ENCODE measurements around the gene TNIK.

TNIK gene

GRCh38 chr3:171416666-171417065 lies 43.5 kb downstream of the TNIK start:
- DNase-seq (ENCODE audit: low spot score), result no peak

- no peak for DNase-seq (ENCODE audit: low spot score)
Observed at GRCh38 chr3:171416061-171416460, 44.1 kb downstream of the TNIK start.

DNA sequence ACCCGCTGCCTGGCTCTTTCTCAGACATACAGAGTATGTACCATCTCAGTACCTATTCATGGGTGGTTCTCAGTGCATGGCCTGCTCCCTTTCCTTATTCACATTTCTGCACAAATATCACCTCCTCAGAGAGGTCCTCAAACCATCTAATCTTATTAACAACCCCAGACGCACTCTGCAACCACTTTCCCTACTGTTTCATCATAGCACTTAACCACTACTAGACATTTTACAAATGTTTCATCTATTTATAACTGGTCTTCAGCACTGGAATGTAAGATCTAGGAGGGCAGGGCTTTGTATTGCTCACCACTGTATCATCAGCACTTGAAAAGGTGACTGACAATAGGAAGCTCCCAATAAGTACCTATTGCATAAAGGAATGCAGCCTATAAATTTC lies 45.1 kb downstream of the TNIK start:
- DNase-seq (ENCODE audit: low spot score), result no peak

DNA sequence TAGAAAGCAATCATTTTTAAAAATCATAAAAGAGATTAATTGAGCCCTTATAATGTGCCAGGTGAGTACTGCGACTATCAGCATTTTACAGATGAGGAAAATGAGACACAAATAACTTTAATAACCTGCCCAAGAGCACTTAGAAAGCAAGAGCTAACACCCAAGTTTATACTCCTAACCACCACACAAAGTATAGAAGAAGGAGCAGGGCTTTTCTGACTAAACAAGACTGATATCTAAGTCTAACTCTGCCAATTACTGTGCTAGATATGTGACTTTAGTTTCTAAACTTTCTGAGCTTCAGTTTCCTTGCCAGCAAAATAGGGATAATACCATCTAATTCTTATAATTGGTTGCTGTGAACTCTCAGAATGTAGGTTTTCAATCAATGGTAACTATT lies 47.7 kb downstream of the TNIK start:
- no peak for DNase-seq (ENCODE audit: low spot score)

- no peak for DNase-seq (ENCODE audit: low spot score)
Observed at GRCh38 chr3:171412054-171412453, 48.2 kb downstream of the TNIK start.

GRCh38 chr3:171410186-171410585 lies 50.0 kb downstream of the TNIK start:
- no peak for DNase-seq (ENCODE audit: low spot score)

DNA sequence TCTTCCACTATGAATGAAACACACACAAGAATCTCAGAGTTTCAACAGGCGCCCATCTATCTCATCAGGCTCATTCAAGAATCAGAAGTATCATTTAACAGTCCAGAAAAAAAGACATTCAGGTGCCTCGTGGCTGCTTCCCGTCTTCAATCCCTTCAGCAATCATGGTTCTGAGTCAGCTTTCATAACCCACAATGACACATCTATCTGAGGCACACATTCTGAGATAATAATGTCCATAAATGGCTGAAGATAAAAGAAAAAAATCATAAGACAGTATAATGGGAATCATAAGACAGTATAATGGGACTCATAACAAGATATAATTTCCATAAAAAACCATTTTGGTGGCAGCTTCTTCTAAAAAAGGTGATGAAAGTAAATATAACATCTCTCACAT lies 52.4 kb downstream of the TNIK start:
- no peak for DNase-seq (ENCODE audit: low spot score)

DNA sequence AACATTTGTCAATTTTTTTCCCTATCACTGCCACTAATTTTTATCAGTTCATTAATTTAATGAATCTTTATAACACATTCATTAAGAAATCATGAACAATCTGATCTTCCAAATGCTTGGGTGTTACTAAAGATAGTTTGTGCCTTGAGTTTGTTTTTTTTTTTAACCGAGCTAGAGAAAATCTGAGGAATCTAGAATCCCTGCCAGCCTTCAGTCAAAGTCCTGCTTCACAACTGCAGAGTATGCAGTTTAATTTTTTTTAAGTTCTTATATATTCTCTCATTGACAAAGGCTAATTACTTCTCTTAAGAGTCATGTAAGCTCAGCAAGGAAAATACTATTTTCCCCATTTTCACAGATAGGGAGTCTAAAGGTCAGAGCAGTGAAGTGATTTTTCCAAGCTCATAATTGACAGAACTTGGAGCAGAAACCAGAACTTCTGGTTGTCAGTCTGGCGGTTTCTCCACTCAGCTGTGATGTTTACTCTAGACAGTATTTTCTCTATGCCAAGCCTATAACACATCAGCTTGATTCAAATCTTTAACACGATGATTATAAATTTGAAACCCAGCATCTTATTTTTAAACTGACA lies 55.7 kb downstream of the TNIK start:
- DNase-seq (ENCODE audit: low spot score), result no peak

- DNase-seq (ENCODE audit: low spot score), result no peak
Observed at GRCh38 chr3:171402281-171402680, 57.9 kb downstream of the TNIK start.

DNA sequence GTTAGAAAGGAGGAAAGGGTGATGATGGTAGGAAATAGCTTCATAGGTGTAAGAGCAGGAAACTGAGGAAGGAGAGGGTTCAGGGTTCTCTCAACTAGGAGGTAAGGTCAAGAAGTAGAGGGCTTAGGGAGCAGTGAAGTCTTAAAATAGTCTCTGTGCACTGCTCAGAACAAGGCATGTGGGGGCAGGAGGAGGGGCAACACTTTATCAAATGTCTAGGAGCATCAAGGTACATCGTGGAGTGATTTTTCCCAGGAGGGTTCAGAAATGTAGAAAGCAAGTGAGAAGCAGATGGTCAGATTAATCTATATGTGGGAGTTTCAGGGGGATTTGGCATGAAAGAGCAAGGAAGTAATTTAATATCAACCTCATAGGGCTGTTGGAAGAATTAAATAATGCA lies 58.8 kb downstream of the TNIK start:
- DNase-seq (ENCODE audit: low spot score), result no peak

GRCh38 chr3:171399842-171400241 lies 60.4 kb downstream of the TNIK start:
- DNase-seq (ENCODE audit: low spot score), result no peak

DNA sequence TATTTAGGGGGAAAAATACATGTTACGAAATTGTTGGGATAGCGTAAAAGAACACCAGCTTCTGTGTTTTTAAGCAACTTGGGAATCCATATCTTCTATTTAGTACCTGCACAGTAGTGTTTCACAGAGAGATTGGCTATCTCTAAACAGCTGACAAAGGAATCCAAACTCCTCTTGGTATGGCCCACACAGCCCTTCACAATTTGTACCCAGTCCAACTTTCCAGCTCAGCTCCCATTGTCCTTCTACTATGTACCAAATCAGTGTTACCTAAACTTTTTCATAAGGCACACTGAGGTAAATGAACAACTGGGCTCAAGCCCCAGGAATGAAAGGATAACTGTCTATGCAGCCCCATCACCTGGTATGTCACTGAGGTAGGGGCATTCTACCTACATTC lies 61.9 kb downstream of the TNIK start:
- DNase-seq (ENCODE audit: low spot score), result no peak

DNA sequence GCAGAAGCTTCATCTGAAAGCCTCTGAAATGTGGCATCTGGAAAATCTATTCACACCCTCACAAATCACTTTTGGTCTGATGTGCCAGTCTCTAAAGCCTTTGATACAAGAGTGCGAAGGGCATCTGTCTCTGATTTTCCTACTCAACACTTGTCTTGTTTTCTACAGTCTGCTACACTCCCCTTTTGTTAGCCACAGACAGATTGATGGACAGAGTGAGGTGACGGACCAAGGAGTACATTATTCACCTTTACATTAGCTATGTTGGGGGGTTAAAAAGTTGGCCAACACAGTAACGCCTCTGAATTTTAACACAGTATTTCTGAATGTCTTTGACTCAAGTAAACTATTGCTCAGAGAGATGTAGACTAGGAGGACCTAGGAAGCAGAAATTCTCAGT lies 63.1 kb downstream of the TNIK start:
- DNase-seq (ENCODE audit: low spot score), result no peak

DNA sequence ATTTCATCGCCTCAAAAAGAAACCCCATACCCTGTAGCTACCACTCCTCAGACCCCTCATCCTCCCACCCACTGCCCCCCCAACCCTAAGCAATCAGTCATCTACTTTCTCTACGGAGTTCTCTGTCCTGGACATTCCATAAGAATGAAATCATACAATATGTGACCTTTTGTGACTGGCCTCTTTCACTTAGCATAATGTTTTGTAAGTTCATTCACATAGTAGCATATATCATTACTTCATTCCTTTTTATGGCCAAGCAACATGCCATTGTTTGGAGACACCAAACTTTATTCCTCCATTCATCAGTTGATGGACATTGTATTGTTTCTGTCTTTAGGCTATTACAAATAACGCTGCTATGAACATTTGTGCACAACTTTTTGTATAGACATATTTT lies 64.2 kb downstream of the TNIK start:
- DNase-seq (ENCODE audit: low spot score), result no peak

GRCh38 chr3:171393032-171393744 lies 67.0 kb downstream of the TNIK start:
- peak; percentile 41 for DNase-seq (ENCODE audit: low spot score)

DNA sequence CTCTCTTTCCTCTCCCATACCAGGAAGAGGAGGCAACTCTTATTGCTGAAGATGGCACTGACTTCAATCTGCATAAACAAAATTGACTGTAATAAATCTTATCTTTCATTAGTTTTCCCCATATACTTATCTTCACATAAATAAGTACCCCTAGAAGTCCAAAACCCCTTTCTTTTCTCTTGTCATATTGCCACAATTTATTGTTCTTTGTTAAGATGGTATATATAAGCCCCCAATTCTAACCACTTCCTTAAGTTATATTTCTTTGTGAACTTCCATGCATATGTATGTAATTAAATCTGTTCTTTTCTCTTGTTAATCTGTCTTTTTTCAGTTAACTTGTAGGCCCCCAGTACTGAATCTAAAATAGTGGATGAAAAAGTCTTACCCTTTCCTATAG lies 68.8 kb downstream of the TNIK start:
- DNase-seq (ENCODE audit: low spot score), result no peak

DNA sequence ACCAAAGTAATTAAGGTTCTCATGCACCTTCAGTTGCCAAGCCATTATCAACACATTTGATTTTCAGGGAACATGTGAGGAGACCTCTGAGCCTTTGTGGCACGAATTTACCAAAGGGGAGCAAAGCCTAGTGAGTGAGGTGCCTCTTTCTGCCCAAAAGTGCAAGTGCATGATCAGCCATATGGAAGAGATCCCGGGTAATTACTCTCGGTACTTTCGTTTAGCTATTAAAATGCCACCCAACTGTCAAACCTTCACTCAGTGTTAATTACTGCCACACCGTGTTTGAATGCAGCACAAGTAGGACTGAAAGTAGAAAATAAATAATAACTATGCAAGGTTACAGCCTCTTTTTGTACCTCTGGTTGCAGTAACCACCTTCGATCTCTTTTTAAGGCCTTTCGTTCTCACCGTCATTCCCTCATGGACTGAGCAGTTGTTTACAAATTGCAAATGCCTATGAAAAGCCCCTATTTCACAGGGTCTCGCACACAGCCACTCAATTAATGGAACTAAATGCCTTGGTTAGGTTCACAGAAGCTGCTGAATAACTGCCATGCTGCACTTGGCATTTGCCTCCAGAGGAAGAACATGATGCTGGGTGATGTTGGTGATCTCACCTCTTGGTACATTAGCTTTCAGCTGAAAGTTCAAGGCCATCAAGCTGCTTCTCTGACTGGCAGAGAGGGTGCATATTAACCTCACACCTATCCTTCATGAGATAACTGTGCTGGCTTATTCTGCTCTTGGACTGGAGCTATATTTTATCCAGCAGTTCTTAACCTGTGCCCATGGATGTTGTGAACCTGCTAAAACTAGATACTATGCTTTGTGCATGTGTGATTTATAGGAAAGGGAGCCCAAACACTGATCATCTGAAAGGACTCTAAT lies 69.9 kb downstream of the TNIK start:
- DNase-seq (ENCODE audit: low spot score), result no peak

DNA sequence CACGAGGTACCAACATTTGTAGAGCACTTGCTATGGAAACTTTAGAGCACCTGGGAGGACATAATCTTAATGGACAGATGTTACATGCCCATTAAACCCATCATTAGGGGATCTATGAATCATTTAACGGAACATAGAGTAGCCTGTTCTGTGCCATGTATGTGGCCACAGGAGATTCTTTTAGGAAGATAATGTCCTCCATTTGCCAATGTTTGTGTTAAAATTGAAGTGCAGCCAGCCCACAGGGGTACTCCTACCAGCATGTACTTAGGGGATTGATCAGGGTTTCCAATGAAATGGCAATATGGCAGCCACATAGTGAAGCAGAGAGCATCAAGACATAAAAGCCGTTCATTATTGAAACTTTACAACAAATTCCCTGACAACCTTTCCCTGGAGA lies 70.7 kb downstream of the TNIK start:
- DNase-seq (ENCODE audit: low spot score), result no peak

DNA sequence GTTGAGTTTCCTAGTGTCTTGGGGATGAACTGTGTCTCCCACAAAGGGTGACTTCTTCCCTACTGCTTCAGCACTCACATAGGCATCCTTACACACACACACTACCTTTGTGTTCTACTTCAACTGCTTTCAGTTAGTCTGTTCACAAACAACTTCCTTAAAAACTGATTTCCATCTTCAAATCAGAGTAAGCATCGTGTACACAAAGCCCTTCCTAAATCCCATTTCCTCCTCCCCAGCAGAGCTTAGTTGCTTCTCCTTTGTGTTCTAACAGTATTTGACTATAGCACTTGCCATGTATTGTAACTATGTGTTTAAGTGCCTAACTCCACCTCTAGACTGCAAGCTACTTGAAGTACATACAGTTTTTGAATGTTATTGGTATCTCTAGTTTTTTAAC lies 71.7 kb downstream of the TNIK start:
- DNase-seq (ENCODE audit: low spot score), result no peak

DNA sequence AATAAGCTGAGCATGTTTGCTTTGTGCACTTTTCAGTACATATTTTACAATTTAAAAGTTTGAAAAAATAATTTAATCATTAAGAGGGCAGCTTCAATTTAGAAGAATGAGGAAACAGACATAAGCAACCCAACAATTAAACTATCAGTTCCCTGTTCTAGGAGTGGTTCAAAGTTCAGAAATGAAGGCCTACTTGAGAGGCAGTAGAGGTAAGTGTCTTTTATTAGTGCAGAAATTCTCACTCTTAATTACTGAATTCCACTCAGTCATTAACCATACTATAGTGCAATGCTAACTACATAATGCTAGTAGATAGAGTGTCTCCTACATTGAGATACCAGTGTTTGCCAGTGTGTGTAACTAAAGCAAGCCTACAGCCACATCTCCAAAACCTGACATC lies 73.1 kb downstream of the TNIK start:
- DNase-seq (ENCODE audit: low spot score), result no peak

- DNase-seq (ENCODE audit: low spot score), result no peak
Observed at GRCh38 chr3:171385086-171385485, 75.1 kb downstream of the TNIK start.

GRCh38 chr3:171384101-171384891 lies 75.9 kb downstream of the TNIK start:
- no peak for DNase-seq (ENCODE audit: low spot score)
